HG03460 (cell line): Measurements from ENCODE around the gene DUSP7.

Experiments
- ATAC-seq: cut with Tn5 transposase; IDR thresholded peaks from one replicate; pipeline ENCODE4 v1.9.1; 2021; ENCODE audit not compliant: unreplicated experiment

DUSP7 gene

GRCh38 chr3:52029535-52029934 lies 26.8 kb downstream of the DUSP7 start:
- no peak for ATAC-seq

- no peak for ATAC-seq
Observed at GRCh38 chr3:52029053-52029452, 27.3 kb downstream of the DUSP7 start.

DNA sequence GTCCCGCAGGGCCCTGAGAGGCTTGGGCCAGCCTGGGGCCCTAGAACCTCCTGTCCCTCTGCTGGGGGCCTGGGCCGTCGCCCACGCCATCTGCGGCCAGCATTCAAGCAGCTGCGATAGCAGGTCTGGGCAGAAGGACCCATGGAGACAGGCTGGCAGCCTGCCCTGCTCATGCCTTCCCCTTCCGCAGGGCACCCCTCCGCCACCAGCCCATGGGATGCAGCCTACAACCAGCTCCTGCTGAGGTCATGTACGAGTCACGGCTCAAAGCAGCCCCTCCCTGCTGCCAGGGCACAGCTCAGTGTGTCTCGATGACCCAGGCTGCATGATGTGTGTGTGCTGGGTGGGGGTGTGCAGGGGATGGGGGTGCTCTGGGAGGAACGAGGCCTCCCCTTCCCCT lies 27.8 kb downstream of the DUSP7 start:
- no peak for ATAC-seq

DNA sequence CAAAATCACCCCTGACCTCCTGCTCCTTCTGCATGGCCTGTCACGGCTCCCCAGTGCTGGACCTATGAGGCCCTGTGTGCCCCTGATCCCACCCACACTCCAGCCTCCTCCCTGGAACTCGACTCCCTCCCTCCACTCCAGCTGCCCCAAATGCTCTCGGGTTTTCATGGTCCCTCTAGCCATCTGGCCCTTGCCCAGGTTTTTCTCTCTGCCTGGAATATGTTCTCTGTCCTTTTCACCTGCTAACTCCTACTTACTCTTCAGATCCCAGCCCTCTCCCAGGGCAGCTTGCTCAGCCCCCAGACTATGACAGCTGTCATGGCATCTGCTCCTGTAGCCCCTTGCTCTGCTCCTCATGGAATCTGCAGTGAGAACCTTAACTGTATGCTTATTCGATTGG lies 30.3 kb downstream of the DUSP7 start:
- no peak for ATAC-seq

- ATAC-seq, result no peak
Observed at GRCh38 chr3:52025453-52025852, 30.9 kb downstream of the DUSP7 start.

GRCh38 chr3:52024765-52025452 lies 31.5 kb downstream of the DUSP7 start:
- no peak for ATAC-seq

- peak; percentile 70 for ATAC-seq
Observed at GRCh38 chr3:52023860-52024764, 32.3 kb downstream of the DUSP7 start.

- ATAC-seq, result no peak
Observed at GRCh38 chr3:52023101-52023770, 33.1 kb downstream of the DUSP7 start.

- no peak for ATAC-seq
Observed at GRCh38 chr3:52022323-52023100, 33.9 kb downstream of the DUSP7 start.

GRCh38 chr3:52021489-52022268 lies 34.7 kb downstream of the DUSP7 start:
- no peak for ATAC-seq

DNA sequence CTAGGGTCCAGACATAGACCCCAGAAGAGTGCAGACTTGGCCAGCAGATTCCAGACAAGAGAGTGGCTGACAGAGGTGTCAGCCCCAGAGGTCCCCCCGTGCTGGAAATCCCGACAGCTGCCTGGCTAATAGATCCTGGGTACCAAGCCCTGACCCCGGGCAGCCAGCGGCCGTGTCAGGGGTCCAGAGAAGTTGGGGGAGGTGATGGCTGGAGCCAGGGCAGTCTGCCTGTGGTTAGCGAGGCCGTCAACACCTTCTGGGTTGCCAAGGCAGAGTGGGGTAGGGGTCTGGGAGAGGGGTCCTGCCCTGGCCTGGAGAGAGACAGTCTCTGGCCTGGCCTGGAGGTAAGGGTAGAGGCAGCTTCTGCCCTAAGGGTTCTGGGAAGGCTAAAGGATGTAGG lies 35.6 kb downstream of the DUSP7 start:
- ATAC-seq, result no peak

DNA sequence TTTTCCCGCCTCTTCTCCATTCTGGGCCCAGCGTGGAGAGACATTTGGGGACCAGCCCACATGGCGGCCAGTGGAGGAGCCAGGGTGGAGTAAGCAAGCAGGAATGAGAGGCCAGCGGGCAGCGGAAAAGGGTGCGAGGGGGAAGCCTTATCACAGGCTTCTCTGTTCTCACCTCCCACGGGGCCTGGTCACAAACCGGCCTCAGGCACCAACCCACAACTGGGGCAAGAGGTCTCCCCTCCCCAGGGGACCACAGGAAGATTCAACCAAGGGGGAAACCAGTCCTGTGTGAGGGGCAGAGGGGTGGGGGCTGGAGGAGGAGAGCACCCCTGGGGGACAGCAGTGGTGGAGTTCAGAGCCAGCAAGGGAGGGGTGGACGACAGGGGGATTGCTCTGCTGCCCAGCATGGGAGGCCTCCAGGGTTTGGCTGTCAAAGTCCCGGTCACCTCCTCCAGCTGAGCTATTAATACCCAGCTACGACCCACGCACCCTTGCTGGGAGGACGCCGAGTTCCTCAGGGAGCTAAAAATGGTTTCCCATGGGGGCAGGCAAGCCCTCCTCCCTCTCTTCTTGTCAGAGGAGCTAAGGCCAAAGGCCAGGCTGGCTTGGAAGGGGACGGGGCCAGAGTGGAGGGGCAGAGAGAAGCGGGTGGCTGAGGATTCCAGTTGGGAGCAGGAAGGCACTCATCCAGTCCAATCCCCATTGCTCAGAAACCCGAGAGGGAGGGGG lies 36.9 kb downstream of the DUSP7 start:
- no peak for ATAC-seq

- ATAC-seq, result no peak
Observed at GRCh38 chr3:52018319-52019000, 37.9 kb downstream of the DUSP7 start.

GRCh38 chr3:52017586-52017985 lies 38.8 kb downstream of the DUSP7 start:
- no peak for ATAC-seq

DNA sequence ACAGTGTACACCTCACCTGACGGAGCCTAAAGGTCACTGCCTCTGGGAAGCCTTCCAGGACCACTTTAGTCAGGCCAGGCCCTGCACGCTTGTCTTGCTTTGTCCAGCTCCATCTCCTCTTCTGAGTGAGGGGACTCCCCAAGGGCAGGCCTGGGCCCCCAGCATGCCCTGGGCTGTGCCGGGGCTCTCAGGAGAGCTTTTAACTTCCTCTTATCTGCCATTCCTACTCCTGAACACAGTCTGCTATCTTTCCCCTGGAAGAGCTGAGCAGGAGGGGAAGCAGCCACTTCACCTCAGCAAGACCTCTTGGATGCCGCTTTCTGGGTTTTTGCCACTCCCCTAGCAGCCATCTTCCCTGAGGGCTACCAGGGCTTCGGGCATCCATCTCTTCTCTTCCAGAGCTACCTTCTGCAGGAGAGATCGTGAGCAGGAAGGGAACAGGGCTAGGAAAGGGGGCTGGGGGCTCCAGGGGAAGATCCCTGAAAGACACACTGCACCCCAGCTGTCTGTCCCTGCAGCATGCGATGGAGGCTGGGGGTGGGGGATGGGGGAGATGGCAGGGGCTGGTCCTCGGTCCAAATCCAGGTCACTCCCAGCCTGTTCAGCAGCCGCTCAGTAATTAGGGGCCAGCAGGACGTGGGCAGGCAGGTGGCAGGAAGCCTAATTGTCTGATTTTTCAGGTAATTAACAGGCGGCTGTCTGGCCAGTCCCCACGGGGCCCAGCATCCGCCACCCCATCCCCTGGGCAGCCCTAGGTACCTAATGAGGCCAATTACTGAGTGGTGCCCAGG lies 40.7 kb downstream of the DUSP7 start:
- no peak for ATAC-seq

DNA sequence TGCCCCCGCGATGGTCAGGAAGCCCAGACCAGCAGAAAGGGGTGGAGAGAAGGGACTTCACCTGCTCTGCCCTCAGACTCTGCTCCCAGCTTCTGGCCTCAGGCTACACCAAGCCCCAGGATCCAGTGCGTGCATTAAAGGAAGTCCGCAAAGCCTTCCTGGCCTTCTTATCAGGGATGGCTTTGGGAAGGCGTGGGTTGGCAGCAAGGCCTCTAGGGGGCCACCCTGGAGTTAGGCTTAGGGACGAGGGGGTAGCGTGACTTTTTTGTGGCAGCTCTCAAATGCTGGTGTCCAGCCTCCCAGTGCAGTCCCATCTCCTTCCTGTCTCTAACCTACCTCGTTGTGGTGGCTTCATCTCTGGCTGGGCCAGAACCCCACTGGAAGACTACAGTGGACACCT lies 41.8 kb downstream of the DUSP7 start:
- no peak for ATAC-seq

- no peak for ATAC-seq
Observed at GRCh38 chr3:52013802-52014598, 42.4 kb downstream of the DUSP7 start.
